Fibroblast of peridontal ligament (primary cell): ENCODE results near the gene MRPS35.

Source experiments
- DNase-seq: peaks from one replicate; pipeline ENCODE4 v3.0.0-alpha.2; 2010; ENCODE audit errors: extremely low read depth

The MRPS35 gene

DNA sequence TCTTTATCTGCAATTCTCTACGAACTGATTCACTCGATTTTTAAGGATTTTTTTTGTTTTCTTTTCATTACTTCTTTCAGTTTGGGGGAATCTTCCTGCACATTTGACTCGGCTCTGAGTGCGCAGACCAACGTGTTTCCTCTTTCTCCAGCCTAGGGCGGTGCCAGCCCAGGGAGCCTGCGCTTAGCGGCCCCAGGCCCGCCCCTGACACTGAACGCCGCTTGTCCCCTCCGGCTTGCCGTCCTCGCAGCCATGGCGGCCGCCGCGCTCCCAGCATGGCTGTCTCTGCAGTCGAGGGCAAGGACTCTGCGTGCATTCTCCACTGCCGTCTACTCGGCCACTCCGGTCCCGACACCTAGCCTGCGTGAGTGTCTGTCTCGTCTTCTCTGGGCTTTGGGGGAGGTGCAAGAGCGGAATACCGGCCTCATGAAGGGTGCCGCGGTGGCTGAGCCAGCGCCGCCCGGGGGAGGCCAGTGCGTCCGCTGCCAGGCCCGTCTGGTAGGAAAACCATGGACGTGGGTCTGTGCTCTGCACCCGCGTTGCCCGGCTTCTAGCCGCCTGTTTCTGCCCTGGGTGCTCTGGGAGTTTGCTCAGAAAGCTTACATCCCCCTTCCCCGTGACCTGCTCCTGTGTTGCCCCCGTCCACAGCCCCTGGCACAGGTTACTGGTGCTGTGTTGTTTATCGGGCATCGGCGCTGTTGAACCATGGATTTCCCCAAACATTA lies at the start of gene MRPS35:
TSS of gene MRPS35 (plus strand) at position 241 of the 725 bp plus-strand sequence. CDS start at position 253, 12 bp downstream.
- DNase-seq: peak; percentile 91

DNA sequence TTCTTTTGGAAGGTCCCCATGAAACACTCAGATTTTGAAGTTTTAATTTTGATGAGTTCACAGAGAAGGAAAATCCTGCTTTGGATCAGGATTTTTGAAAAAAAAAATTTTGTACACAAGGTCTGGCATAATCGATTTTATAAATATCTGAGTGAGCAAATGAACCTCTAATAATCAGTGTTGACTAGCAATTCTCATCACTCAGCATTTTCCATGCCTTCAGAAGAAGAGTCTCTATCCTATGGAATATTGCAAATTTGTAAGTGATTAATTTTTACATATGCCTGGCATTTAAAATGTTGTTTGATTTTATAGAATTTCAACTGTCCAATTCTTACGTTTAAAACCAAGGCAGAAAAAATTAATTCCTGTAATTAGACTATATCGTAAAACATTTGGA lies 44.9 kb upstream of the MRPS35 start:
- no peak for DNase-seq

DNA sequence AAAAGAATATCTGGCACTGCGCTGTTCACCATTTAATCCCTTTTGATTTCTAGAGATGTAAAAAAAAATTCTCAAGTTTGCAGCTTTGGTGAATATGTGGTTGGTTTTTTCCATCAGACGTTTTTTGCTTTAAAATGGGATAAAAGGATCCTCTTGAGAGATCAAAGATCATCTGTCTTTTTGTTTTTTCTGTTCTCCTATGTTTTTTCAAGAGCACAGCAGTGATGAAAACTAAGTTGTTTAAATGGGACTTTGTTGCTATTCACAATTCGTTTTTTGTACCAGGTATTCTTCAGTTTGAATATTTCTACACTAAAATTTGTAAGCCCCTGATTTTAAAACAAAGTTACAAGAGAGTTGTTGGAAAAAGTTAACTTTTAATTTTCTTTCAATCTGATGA lies 44.1 kb upstream of the MRPS35 start:
- no peak for DNase-seq

DNA sequence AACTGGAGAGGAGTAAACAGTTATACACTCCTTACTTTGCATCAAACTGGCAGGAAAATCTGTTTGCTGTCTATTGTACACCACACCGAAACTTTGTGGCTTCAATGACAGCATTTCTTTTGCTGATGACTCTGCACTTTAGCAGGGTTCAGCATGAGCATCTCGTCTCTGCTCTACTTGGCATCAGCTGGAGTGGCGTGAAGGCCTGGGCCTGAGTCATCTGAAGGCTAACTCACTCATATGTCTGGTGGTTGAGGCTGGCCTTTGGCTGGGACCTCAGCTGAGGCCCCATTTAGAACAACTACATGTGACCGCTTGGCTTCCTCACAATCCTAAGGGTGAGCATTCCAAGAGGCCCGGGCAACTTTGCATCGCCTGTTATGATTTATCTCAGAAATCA lies 43.1 kb upstream of the MRPS35 start:
- DNase-seq: peak; percentile 93

DNA sequence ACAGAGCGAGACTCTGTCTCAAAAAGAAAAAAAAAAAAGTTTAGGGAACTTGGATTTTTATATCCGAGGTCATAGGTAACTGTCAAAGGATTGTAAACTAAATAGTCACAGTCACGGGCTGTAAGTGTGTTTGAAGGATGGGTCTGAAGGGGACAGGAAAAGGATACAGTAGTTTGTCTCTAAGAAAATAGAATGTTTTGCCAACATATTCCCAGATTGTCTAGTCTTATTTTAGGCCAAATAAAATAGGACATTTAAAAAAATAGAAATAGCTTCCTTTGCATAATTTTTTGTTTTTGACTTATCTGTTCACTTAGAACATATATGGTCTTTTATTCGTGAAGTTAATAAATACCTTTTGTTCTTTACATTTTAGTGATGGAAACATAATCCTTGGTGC lies 38.6 kb upstream of the MRPS35 start:
- DNase-seq: no peak

DNA sequence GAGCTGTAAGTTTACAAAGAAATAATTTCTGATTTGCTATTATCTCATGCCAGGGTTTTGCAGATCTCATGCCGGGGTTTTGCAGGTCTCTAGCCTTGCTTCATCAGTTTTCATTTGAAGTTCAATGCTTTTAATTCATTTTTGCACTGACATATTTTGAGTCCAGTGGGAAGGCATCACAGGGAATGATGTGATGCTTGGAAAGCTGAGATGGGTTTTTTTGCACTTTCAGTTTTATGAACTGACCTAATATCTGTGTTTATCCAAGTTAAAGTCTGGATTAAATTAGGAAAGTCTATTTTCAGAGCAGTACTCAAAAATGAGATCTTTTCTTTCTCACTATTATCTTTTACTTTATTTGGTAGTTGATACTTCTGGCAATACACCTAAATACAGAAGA lies 38.0 kb upstream of the MRPS35 start:
- peak; percentile 58 for DNase-seq

DNA sequence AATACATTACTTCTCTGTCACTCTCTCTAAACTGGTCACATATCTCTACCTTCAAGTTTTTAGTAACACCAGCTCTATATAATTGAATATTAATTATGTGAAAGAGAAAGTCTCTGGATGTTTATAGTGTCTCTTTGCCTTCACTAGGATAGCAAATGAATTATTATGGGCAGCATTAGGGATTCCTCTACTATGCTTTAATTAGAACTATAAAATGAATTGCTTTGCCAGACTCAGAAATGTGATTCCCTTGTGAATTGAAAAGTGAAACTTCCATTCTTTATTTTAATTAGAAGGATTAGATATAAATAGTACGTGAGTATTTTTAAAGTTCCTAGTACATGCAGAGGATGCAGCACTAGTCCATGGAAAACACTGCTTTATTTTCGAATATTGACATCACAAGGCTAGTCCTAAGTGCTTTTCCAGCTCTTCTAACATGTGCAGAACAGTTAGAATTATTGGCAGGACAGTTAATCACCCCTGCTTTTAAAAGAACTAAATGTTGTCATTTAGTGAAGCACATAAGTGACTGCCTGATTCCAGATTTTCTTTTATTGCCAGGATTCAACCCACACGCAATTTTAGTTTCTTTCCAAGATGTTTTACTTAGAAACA lies 37.4 kb upstream of the MRPS35 start:
- DNase-seq: no peak

DNA sequence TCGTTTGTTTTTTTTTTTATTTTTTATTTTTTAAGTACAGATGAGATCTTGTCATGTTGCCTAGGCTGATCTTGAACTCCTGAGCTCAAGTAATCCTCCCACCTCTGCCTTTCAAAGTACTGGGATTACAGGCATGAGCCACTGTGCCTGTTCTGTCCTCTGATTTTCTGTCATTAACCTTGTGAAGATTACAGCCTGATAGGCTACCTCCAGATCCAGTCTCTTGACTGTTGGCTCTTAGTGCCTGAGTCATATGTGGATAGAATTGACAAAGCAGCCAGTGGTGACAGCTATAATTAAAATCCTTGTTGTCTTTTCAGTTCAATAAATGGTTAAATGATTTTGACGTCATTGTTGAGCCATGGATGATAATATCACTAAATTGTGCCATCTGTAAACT lies 35.6 kb upstream of the MRPS35 start:
- DNase-seq: no peak

DNA sequence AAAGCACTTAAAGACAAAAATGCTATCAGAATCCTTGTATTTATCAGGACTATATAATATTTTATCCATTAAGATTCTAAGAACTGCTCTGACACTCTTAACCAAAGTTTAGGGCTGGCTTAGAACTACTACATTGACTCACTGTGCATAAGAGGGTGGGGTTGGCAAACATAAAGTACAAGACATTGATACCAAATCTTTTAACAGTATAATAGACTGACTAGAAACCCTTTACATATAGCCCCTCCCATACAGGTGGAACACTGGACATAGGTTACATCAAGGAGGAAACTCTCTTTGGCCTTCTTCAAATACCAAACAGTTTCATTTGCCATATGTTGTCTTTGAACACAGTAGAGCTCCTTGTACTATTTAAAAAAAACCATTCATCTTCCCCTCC lies 30.0 kb upstream of the MRPS35 start:
- no peak for DNase-seq

DNA sequence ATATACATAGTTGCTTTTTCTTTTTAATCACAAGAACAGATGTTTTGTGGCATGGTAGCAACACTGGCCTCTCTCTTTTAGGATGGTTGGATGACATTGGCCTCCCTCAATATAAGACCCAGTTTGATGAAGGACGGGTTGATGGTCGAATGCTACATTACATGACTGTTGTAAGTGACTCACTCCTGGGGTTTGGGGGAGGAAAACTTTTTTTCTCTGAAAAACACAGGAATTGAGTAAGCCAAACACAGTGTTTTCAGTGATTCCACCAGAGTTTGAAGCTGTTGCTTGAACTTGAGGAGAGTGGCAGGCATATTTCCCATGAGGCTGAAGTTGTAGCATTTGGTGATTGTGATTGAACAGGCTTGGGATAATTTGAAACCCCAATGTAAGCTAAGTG lies 28.1 kb upstream of the MRPS35 start:
- DNase-seq: peak; percentile 79

DNA sequence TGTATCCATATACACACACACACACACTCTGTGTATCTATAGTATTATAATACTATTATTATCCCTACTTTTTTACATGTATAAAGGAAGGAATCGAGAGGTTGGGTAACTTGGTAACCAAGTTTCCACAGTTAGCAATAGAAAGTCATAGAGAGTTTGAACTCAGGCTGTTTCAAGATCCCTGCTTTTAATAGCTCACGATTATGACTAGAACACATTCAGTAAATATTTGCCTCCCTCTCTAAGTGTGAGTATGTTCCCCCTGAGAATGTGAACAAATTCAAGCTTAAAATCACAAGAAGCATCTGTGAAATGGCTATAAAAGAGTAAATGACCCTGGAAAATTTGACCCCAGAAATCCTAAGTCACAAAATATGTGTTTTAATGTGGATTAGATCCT lies 25.4 kb upstream of the MRPS35 start:
- no peak for DNase-seq

DNA sequence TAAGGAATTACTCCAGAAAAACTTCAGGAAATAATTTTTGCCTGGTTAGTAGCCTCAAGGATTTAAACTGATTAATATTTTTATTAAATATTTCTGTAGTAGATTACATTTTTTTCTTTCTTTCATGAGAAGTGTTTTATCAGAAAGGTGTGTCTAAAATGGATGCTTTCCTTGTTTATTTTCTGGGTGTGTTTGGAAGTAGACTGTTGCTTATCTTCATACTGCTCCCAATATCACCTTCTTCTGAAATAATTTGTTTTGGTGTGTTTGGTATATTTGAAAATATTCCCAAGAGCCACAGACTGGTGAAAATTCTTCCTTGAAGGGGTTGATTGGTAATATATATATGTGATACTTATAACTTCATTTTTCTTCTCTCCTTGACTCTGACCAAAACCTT lies 24.5 kb upstream of the MRPS35 start:
- DNase-seq: no peak

DNA sequence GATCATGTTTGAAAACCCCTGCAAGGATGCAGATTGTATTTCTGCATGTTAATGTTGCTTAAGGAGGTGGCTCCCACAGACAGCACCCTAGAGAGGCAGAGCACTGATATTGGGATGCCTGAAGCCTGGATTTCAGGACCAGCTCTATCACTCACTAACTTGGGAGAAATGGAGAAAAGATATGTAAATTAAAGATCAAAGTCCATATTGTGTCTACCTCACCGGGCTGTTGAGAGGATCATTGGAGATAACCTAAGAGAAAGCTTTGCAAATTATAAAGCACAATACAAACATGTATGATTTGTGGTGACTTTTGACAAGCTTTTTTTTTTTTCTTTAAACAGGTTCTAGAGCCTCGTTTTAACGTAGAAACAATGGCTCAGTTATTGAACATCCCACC lies 22.0 kb upstream of the MRPS35 start:
- DNase-seq: no peak

DNA sequence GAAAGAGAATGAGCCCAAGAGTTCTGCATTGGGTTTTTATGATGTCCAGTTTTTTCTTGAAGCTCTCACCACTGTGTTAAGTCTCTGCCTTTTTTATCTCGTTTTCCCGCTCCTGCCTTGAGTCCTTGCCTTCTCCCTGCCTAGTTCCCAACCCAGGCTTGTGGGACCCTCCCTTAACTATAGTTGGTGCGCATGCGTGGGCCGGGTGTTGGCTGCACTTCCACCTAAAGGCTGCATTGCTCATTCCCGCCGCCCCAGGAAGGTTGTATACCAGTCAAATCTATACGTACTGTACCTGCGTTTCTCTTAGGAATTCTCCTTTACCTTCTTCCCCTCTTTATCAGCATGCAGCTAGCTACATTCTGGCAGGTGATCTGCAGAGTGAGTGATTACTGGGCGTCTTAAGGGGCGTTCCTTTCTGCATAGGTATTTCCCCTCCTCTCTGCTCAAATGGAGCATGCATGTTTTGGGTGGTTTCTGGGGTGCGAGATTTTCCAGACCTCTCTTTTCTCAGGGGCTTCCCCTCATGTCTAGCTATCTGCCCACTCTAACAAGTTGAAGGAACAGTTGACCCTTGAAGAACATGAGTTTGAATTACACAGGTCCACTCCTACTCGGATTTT lies 21.0 kb upstream of the MRPS35 start:
- no peak for DNase-seq

DNA sequence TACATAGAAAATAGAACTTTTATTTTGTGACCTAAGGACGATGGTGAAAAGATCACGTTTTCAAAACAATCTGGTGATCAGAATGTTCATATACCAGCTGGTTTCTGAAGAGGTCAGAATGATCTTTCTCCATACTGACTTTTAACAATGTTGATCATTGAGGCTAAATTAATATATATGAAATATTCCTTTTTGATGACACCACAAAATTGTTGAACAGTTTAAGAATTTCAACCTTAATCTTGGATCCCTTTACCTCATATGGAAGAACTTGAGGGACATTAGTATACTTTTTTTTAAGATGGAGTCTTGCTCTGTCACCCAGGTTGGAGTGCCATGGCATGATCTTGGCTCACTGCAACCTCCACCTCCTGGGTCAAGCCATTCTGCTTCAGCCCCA lies 17.2 kb upstream of the MRPS35 start:
- no peak for DNase-seq

DNA sequence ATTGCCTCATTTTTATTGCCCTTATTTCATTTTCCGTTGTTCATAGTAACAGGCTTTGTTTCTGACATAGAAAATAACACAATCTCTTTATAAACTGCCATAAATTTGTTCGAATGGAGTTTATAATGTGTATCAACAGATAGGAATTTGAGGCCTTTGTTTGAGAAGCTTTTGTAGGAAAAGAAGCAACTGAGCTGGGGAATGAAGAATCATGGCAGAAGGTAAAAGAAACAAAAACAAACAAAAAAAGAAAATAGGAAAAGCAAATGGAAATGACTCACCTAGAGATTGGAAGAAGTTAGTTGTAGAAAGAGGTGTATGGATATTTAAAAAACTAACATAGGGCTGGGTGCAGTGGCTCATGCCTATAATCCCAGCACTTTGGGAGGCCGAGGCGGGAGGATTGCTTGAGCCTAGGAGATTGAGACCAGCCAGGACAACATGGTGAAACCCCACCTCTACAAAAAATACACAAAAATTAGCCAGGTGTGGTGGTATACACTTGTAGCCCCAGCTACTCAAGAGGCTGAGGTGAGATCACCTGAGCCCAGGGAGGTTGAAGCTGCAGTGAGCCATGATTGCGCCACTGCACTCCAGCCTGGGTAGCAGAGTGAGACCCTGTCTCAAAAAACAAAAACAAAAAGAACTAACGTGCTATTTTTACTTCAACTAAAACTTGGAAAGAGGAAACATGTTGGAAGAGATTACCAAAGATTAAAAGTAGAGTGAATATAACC lies 14.9 kb upstream of the MRPS35 start:
- DNase-seq: no peak

DNA sequence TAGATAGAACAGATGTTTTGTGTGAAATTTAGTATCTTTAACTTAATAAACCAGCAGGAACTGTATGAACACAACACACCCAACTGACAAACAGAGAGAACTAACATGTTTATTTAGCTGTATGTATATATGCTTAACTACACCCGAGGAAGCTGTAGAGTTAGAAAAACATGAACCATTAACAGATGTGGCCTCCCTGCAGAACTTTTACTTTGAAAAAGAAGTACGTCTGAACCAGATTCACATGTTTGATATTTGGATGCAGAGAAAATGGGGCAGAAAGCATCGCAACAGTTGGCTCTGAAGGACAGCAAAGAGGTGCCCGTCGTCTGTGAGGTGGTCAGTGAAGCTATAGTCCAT lies 14.4 kb upstream of the MRPS35 start, which contains the start of gene REP15:
TSS of gene REP15 (plus strand) at position 155 of the 360 bp plus-strand sequence. CDS start at position 271, 116 bp downstream.
- DNase-seq: no peak

DNA sequence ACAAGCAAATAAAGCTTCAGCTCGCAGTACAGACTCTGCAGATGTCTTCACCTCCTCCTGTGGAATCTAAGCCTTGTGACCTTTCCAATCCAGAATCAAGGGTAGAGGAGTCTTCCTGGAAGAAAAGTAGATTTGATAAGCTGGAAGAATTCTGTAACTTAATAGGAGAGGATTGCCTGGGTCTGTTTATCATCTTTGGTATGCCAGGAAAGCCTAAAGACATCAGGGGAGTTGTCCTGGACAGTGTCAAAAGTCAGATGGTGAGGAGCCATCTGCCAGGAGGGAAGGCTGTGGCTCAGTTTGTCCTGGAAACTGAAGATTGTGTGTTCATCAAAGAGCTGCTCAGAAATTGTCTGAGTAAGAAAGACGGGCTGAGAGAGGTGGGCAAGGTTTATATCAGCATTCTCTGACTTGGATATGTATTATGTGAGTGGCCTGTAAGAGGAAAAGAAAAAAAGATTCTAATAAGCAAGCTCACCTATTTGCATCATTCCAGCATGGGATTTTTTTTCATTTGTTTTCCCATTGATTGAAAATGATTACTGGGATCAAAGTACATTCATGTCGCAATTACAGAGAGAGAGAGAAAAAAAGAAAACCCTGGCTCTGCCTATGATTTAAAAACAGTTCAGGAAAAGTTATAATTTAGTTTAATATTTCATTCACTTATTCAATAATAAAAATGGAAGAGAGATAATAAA lies 13.6 kb upstream of the MRPS35 start:
- DNase-seq: no peak

DNA sequence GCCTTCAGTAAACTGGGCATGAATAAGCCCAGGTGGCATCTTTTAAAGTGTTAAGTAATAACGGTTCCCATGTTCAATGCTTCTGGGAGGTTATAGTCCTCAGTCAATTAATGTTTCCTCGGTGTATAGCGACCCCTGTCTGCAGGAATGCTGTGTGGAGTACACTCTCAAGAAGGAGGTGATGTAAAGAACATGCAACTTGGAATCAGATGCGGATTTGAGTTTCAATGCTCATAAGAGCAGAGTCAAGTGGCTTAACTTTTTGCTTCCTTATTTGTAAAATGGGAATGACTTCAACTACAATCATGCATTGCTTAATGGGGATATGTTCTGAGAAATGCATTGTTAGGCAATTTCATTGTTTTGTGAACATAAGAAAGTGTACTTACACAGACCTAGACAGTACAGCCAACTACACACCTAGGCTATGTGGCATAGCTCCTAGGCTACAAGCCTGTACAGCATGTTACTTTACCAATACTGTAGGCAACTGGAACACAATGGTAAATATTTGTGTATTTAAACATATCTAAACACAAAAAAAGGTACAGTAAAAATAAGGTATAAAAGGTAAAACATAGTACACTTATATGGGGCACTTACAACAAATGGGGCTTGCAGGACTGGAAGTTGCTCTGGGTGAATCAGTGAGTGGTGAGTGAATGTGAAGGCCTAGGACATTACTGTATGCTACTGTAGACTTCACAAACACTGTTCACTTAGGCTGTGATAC lies 6.7 kb upstream of the MRPS35 start:
- peak; percentile 99 for DNase-seq

DNA sequence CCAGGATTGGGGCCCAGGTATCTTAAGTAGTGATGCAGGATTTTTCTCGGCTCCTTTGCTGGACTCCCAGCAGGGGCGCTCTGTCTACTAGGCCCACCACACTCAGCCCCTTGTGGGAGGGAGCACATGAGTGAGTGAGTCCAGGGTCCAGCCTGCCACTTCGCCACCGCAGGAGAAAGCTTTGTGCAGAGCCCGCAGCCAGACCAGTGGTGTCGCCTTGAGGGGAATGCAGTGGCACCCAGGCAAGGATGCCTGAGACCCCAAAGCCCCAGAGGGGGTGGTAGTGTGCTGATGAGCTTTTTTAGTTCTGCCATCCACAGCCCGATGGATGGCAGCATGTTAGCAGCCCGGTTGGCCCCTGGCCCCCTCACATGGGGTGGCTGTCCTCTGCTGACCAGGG lies 5.4 kb upstream of the MRPS35 start:
- no peak for DNase-seq

DNA sequence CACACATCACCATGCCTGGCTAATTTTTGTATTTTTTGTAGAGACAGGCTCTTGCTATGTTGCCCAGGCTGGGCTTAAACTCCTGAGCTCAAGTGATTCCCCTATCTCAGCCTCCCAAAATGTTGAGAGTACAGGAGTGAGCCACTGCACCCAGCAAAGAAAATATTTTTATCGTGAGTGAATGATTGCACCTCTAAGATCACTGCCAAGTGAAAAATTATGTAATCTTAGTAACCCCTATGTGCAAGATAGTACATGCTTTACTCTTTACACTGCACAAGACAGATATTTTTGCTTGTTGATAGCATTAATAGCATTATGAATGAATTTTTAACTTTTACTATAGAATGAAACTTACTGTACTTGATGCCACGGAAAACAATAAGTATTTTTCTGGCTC lies 3.4 kb upstream of the MRPS35 start:
- DNase-seq: no peak
